Endodermal cell (in vitro differentiated cells): ENCODE measurements around the gene ANGPTL4. TPM values are rescaled to one million over a fixed set of nuclear protein-coding genes. Genes with fewer than 3 reads are reported as not detected.
"Not testable (repeated sequence)": the region's sequence is repeated elsewhere in the genome, so short reads cannot be mapped to it uniquely, and the experiment has no call there.

ENCODE experiments used
- DNase-seq: peaks from one replicate; pipeline ENCODE4 v3.0.0-alpha.2; 2017
- H3K27ac ChIP-seq: 2 replicates; pipeline ENCODE4 v1.5.1; 2013; ENCODE audit warnings: mild to moderate bottlenecking, low read depth, low read length, moderate library complexity
- H3K27me3 ChIP-seq: 2 replicates; pipeline ENCODE4 v1.6.1; 2013; ENCODE audit warnings: mild to moderate bottlenecking, low read length, moderate library complexity; ENCODE audit not compliant: insufficient read depth, control insufficient read depth, poor library complexity, severe bottlenecking
- H3K36me3 ChIP-seq: 2 replicates; pipeline ENCODE4 v1.7.0; 2013; ENCODE audit warnings: mild to moderate bottlenecking, low read length, moderate library complexity; ENCODE audit not compliant: control insufficient read depth, insufficient read depth
- H3K4me1 ChIP-seq: one replicate; pipeline ENCODE4 v1.7.0; 2013; ENCODE audit warnings: low read length; ENCODE audit not compliant: control insufficient read depth, insufficient read depth
- H3K4me3 ChIP-seq: 2 replicates; pipeline ENCODE4 v1.5.1; 2013; ENCODE audit warnings: mild to moderate bottlenecking, low read length, moderate library complexity
- H3K9ac ChIP-seq: 2 replicates; pipeline ENCODE4 v1.6.1; 2013; ENCODE audit warnings: mild to moderate bottlenecking, low read length, moderate library complexity; ENCODE audit not compliant: poor library complexity, severe bottlenecking; ENCODE audit errors: extremely low read depth
- H3K9me3 ChIP-seq: 2 replicates; pipeline ENCODE4 v1.6.1; 2013; ENCODE audit warnings: mild to moderate bottlenecking, low read length, moderate library complexity; ENCODE audit not compliant: control insufficient read depth
- H3K27ac Mint-ChIP-seq: 2 replicates; pipeline ENCODE4 v1.8.0; 2020; ENCODE audit warnings: mixed read lengths
- H3K27me3 Mint-ChIP-seq: 2 replicates; pipeline ENCODE4 v1.8.0; 2021; ENCODE audit warnings: mild to moderate bottlenecking, mixed read lengths; ENCODE audit not compliant: insufficient read depth
- H3K36me3 Mint-ChIP-seq: 2 replicates; pipeline ENCODE4 v1.8.0; 2020; ENCODE audit warnings: low read depth, mixed read lengths
- H3K4me1 Mint-ChIP-seq: 2 replicates; pipeline ENCODE4 v1.8.0; 2020; ENCODE audit warnings: mixed read lengths
- H3K4me3 Mint-ChIP-seq: 2 replicates; pipeline ENCODE4 v1.8.0; 2020; ENCODE audit warnings: mild to moderate bottlenecking, moderate library complexity, mixed read lengths
- H3K9me3 Mint-ChIP-seq: 2 replicates; pipeline ENCODE4 v1.8.0; 2020; ENCODE audit warnings: mild to moderate bottlenecking, mixed read lengths
- WGBS, 2 experiments: methylation state at CpG; one replicate each; pipeline versions ENCODE4 v1.1.5 to v1.1.7; 2013; ENCODE audit warnings: missing lambda C conversion rate in 2 of 2, mixed read lengths in 1 of 2; ENCODE audit not compliant: insufficient coverage in 1 of 2, insufficient read length in 1 of 2; 5-methylcytosine and 5-hydroxymethylcytosine counted together
- total RNA-seq, 2 donors: library from RNA; stranded (reverse); fragmentation: NEBNext Ultra II Directional in 1 of 2; extraction: Animal tissue kit (Norgen Biotek cat#: 25700) in 1 of 2; gene quantifications; 2 replicates in 1 of 2; 3 replicates in 1 of 2; pipeline ENCODE4 v1.2.1, GENCODE V29; 2021
- TF ChIP-seq, protein P1 (sequence below): fragments of 200-600 bp; sonication (generic); conservative IDR thresholded peaks from 2 replicates; pipeline ENCODE4 v1.5.0; 2021; ENCODE audit warnings: antibody characterized with exemption, mild to moderate bottlenecking

Gene ANGPTL4
- total RNA-seq, 2 donors from 2014 or later: 10.9 to 13.2 TPM

DNA sequence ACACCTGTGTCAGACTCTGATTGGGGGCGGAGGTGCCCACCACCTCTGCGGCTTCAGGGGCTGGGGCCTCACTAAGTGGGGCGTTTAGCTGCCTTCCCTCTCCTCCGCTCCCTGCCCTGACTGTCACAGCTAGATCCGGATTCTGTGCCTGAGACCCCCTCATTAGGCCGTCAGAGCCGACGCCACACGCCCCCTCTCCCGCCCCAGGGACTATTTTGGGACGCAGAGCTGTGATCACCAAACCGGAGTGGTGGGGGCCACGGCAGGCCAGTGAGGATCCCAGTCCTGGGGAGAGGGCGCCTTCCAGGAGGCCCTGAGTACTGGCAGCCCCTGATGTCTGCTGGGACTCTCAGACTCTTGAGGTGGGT is 21.7 kb upstream of the ANGPTL4 start:
- DNase-seq: peak; percentile 66
- H3K4me3 Mint-ChIP-seq: peak overlapping the region; percentile 56
- no peak overlapping the region for H3K4me3 ChIP-seq

DNA sequence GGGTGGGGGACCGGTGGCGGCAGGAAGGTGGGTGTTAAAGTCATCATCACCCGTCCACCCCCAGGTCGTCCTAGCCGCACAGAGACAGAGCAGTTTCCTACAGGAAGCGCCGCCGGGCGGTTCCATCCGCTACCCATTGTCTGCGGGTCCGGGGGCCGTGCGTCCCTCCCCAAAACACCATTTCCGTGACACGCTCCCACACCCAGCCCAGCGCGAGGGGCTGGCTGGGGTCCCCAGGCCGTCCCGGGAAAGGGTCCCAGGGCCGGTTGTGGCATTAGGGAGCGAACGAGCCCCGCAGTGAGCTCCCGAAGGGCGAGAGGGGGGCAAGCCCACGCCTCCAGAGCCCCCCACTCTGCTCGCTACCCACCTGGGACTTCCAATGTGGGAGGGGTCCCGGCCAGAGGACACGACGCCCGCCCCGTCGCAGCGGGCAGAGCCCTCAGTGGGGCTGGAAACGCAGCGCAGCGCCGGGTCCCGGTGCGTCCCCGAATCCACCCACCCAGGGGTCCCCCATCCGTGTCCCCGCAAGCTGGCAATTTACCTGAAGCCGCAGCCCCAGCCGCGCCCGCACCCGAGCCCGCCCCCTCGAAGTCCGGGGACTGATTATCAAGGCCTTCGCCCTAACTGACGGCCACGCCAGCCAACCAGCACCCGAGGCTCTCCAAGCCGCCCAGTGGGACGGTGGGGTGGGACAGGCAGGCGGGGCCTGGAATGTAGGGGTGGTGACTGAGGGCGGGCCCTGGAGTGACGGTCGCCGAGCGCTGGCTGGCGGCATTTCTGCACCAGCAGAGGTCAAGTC is 21.1 kb upstream of the ANGPTL4 start, which contains the start of gene KANK3:
TSS of gene KANK3 (minus strand) at position 579 of the 799 bp plus-strand sequence. CDS start 5,434 bp downstream, outside the sequence.
- Histone ChIP-seq H3K4me1 (no peaks in the 10 kb centered on the region), H3K27ac (no peak within 1 kb of the TSS), H3K27me3 (peaks cover 20% of the 10 kb centered on the region), H3K9me3 (no peaks in the 10 kb centered on the region), H3K9ac (no peak within 1 kb of the TSS), H3K36me3 (no peaks in the 10 kb centered on the region), H3K4me3 (peak within 1 kb of the TSS; percentile 75)
- Mint-ChIP-seq H3K27me3 (peaks cover 36% of the 10 kb centered on the region), H3K4me1 (peaks cover 4% of the 10 kb centered on the region), H3K36me3 (no peaks in the 10 kb centered on the region), H3K9me3 (no peaks in the 10 kb centered on the region), H3K4me3 (peak within 1 kb of the TSS; percentile 56), H3K27ac (no peak within 1 kb of the TSS)
- TF ChIP-seq, protein P1, sequence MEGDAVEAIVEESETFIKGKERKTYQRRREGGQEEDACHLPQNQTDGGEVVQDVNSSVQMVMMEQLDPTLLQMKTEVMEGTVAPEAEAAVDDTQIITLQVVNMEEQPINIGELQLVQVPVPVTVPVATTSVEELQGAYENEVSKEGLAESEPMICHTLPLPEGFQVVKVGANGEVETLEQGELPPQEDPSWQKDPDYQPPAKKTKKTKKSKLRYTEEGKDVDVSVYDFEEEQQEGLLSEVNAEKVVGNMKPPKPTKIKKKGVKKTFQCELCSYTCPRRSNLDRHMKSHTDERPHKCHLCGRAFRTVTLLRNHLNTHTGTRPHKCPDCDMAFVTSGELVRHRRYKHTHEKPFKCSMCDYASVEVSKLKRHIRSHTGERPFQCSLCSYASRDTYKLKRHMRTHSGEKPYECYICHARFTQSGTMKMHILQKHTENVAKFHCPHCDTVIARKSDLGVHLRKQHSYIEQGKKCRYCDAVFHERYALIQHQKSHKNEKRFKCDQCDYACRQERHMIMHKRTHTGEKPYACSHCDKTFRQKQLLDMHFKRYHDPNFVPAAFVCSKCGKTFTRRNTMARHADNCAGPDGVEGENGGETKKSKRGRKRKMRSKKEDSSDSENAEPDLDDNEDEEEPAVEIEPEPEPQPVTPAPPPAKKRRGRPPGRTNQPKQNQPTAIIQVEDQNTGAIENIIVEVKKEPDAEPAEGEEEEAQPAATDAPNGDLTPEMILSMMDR: no peak
- DNase-seq: peak; percentile 100
- 12 to 15% methylated on average over 28 to 65 of the region's 65 CpGs for WGBS, 2 experiments

More for the DNA sequence above, 21.7 kb upstream of the ANGPTL4 start:
- no peak overlapping the region for H3K9ac ChIP-seq
- H3K4me1 ChIP-seq: no peaks in the 10 kb centered on the region
- Mint-ChIP-seq H3K27me3 (peaks cover 42% of the 10 kb centered on the region), H3K27ac (no peak overlapping the region), H3K4me1 (peaks cover 4% of the 10 kb centered on the region), H3K9me3 (no peaks in the 10 kb centered on the region), H3K36me3 (no peaks in the 10 kb centered on the region)
- 47 to 57% methylated on average over 4 to 14 of the region's 14 CpGs for WGBS, 2 experiments
- H3K27me3 ChIP-seq: peaks cover 20% of the 10 kb centered on the region
- no peaks in the 10 kb centered on the region for H3K9me3 ChIP-seq
- H3K27ac ChIP-seq: no peak overlapping the region
- no peaks in the 10 kb centered on the region for H3K36me3 ChIP-seq
- TF ChIP-seq, protein P1: no peak

DNA sequence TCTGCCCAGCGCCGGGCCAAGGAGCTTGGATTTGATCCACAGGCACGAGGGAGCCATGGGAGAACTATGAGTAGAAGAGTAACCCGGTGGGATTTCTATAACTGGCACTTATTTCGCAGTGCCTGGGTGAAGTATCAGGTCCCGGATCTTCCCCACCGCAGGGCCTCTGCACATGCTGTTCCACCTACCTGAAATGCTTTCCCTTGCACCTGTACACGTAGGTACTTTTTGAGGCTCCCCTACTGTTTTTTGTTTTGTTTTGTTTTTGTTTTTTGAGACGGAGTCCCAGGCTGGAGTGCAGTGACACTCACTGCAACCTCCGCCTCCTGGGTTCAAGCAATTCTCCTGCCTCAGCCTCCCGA is 20.5 kb upstream of the ANGPTL4 start:
- H3K4me3 ChIP-seq: no peak overlapping the region
- TF ChIP-seq, protein P1: no peak
- H3K27ac Mint-ChIP-seq: no peak overlapping the region
- no peaks in the 10 kb centered on the region for H3K36me3 Mint-ChIP-seq
- peaks cover 20% of the 10 kb centered on the region for H3K27me3 ChIP-seq
- 54 to 56% methylated on average over 6 to 11 of the region's 11 CpGs for WGBS, 2 experiments
- H3K4me1 Mint-ChIP-seq: peaks cover 4% of the 10 kb centered on the region
- no peak for DNase-seq
- H3K36me3 ChIP-seq: no peaks in the 10 kb centered on the region
- no peaks in the 10 kb centered on the region for H3K9me3 ChIP-seq
- H3K27ac ChIP-seq: no peak overlapping the region
- H3K9ac ChIP-seq: no peak overlapping the region
- H3K4me3 Mint-ChIP-seq: peak overlapping the region; percentile 56
- H3K9me3 Mint-ChIP-seq: no peaks in the 10 kb centered on the region
- no peaks in the 10 kb centered on the region for H3K4me1 ChIP-seq
- H3K27me3 Mint-ChIP-seq: peaks cover 32% of the 10 kb centered on the region

DNA sequence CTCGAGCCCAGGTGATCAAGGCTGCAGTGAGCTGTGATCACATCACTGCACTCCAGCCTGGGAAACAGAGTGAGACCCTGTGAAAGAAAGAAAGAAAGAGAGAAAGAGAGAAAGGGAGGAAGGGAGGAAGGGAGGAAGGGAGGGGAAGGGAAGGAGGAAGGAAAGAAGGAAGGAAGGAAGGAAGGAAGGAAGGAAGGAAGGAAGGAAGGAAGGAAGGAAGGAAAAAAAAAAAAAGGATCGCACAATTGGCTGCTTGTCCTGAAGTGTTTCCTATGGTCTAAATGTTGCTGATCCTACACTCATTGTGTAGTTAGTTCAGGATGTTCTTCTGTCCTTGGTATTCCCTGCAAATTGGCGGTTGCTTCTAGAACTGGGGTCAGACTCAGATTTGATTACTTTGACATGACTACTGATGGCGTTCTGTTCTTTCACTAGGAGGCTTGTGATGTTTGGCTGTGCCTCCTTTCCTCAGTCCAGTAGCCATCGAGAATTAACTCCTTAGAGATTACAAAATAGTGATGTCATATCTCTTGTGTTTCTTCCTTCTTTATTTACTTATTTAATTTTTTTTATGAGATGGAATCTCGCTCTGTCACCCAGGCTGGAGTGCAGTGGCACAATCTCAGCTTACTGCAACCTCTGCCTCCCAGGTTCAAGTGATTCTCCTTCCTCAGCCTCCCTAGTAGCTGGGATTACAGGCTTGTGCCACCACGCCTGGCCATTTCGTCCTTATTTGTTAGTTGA is 14.2 kb upstream of the ANGPTL4 start:
- H3K27me3 Mint-ChIP-seq: peaks cover 28% of the 10 kb centered on the region
- 88 to 94% methylated on average over 5 of the region's 8 CpGs for WGBS, 2 experiments
- DNase-seq, H3K36me3 Mint-ChIP-seq, H3K27ac Mint-ChIP-seq, H3K4me3 Mint-ChIP-seq, H3K9me3 ChIP-seq, H3K9ac ChIP-seq, H3K27me3 ChIP-seq, H3K27ac ChIP-seq, H3K36me3 ChIP-seq, H3K4me1 Mint-ChIP-seq, H3K4me3 ChIP-seq, H3K9me3 Mint-ChIP-seq, H3K4me1 ChIP-seq: not testable (repeated sequence)
